Measurements from ENCODE around the gene PIK3CA. TPM values are rescaled to one million over a fixed set of nuclear protein-coding genes. Genes with fewer than 3 reads are reported as not detected.

The PIK3CA gene
- total RNA-seq, 2 donors from 2014 or later, result 15.5 to 17.2 TPM

GRCh38 chr3:179260949-179261765 lies 113.0 kb downstream of the PIK3CA start:
- peak overlapping the region; percentile 82 to 84 for H3K27ac ChIP-seq
- TF ChIP-seq, protein P1, sequence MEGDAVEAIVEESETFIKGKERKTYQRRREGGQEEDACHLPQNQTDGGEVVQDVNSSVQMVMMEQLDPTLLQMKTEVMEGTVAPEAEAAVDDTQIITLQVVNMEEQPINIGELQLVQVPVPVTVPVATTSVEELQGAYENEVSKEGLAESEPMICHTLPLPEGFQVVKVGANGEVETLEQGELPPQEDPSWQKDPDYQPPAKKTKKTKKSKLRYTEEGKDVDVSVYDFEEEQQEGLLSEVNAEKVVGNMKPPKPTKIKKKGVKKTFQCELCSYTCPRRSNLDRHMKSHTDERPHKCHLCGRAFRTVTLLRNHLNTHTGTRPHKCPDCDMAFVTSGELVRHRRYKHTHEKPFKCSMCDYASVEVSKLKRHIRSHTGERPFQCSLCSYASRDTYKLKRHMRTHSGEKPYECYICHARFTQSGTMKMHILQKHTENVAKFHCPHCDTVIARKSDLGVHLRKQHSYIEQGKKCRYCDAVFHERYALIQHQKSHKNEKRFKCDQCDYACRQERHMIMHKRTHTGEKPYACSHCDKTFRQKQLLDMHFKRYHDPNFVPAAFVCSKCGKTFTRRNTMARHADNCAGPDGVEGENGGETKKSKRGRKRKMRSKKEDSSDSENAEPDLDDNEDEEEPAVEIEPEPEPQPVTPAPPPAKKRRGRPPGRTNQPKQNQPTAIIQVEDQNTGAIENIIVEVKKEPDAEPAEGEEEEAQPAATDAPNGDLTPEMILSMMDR (IDR thresholded peaks at IDR 0.05), result peak in 1 of 2 donors; percentile 26

DNA sequence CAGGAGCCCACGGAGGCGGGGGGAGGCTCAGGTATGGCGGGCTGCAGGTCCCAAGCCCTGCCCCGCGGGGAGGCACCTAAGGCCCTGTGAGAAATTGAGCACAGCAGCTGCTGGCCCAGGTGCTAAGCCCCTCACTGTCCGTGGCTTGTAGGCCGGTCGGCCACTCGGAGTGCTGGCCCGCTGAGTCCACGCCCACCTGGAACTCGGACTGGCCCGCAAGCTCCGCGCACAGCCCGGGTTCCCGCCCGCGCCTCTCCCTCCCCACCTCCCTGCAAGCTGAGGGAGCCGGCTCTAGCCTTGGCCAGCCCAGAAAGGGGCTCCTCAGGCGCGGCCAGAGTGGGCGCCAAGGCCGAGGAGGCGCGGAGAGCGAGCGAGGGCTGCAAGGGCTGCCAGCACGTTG lies 115.0 kb downstream of the PIK3CA start:
- Histone ChIP-seq H3K27ac (no peak overlapping the region), H3K36me3 (no peaks in the 10 kb centered on the region), H3K4me1 (no peaks in the 10 kb centered on the region), H3K9me3 (no peaks in the 10 kb centered on the region), H3K4me3 (no peak overlapping the region), H3K27me3 (no peaks in the 10 kb centered on the region)
- TF ChIP-seq, protein P1 (IDR thresholded peaks at IDR 0.05), result no peak
- no peak for DNase-seq (ENCODE audit: low spot score)

More at GRCh38 chr3:179260949-179261765, 113.0 kb downstream of the PIK3CA start:
- Histone ChIP-seq H3K9me3 (no peaks in the 10 kb centered on the region), H3K4me1 (no peaks in the 10 kb centered on the region), H3K27me3 (no peaks in the 10 kb centered on the region), H3K4me3 (peak overlapping the region; percentile 78 to 79), H3K36me3 (no peaks in the 10 kb centered on the region)
- DNase-seq (ENCODE audit: low spot score), result peak; percentile 60

DNA sequence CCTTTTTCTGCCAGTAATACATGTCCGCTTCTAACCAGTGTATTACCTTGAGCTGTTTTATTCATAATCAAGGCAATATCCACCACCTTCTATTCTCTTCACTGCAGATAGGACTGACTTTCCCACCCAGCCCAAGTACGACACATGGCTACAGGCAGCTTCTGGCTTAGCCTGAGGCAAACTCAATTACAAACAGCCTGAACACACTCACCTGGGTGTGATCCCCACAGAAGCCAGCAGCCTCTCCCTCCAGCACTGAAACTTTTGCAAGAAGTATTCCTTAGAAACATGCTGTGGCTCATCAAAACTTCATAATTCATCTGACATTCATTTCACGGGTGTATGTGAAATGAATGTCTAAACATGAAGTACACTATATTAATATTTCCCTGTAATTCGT lies 116.3 kb downstream of the PIK3CA start:
- H3K4me3 ChIP-seq, result no peak overlapping the region
- no peaks in the 10 kb centered on the region for H3K4me1 ChIP-seq
- DNase-seq (ENCODE audit: low spot score), result no peak
- no peak overlapping the region for H3K27ac ChIP-seq
- TF ChIP-seq, protein P1 (IDR thresholded peaks at IDR 0.05), result no peak
- no peaks in the 10 kb centered on the region for H3K9me3 ChIP-seq
- no peaks in the 10 kb centered on the region for H3K27me3 ChIP-seq
- no peaks in the 10 kb centered on the region for H3K36me3 ChIP-seq

DNA sequence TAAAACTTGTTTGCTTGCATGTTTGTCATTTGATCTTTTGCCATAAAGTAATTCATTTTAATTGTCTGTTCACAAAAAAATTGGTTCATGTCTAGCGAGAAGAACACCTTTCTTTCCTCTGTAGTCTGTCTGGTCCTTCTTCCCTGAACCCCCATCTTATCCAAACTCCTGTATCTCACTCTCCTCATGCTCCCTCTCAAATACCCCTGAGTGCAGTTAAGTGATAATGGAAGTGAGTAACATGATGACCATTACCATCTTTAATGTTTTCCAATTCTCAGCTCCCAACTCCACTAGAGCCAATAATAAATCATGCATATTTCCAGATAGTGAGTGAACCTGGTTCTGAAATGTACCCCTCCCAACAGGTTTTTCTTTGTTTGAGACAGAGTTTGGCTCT lies 116.9 kb downstream of the PIK3CA start:
- H3K27ac ChIP-seq, result no peak overlapping the region
- no peak for DNase-seq (ENCODE audit: low spot score)
- no peaks in the 10 kb centered on the region for H3K4me1 ChIP-seq
- no peaks in the 10 kb centered on the region for H3K27me3 ChIP-seq
- no peaks in the 10 kb centered on the region for H3K36me3 ChIP-seq
- H3K9me3 ChIP-seq, result no peaks in the 10 kb centered on the region
- H3K4me3 ChIP-seq, result no peak overlapping the region
- TF ChIP-seq, protein P1 (IDR thresholded peaks at IDR 0.05), result no peak

- Histone ChIP-seq H3K27ac (no peak overlapping the region), H3K9me3 (no peaks in the 10 kb centered on the region), H3K36me3 (no peaks in the 10 kb centered on the region), H3K4me1 (no peaks in the 10 kb centered on the region), H3K27me3 (no peaks in the 10 kb centered on the region), H3K4me3 (no peak overlapping the region)
- TF ChIP-seq, protein P1 (IDR thresholded peaks at IDR 0.05), result no peak
- DNase-seq (ENCODE audit: low spot score), result no peak
Observed at GRCh38 chr3:179265875-179266274, 117.7 kb downstream of the PIK3CA start.

All from right atrium auricular region (tissue), 2 donors.